ENCODE results near the gene CBX4.
A peak's percentile ranks its signal among the peaks of the same experiment; 100 is the strongest.

CBX4 gene

GRCh38 chr17:79829004-79829403 lies 10.2 kb downstream of the CBX4 start:
- DNase-seq (ENCODE audit: low read depth): no peak

- no peak for DNase-seq (ENCODE audit: low read depth)
These were observed 12.2 kb downstream of the CBX4 start for GRCh38 chr17:79826841-79827578.

- DNase-seq (ENCODE audit: low read depth): peak; percentile 26
These were observed 13.0 kb downstream of the CBX4 start for GRCh38 chr17:79826204-79826680.

- DNase-seq (ENCODE audit: low read depth): no peak
These were observed 13.7 kb downstream of the CBX4 start for GRCh38 chr17:79825580-79825921.

- no peak for DNase-seq (ENCODE audit: low read depth)
These were observed 14.2 kb downstream of the CBX4 start for GRCh38 chr17:79824893-79825579.

GRCh38 chr17:79824234-79824633 lies 15.0 kb downstream of the CBX4 start:
- DNase-seq (ENCODE audit: low read depth): no peak

- DNase-seq (ENCODE audit: low read depth): no peak
These were observed 16.6 kb downstream of the CBX4 start for GRCh38 chr17:79822583-79823124.

- no peak for DNase-seq (ENCODE audit: low read depth)
These were observed 17.7 kb downstream of the CBX4 start for GRCh38 chr17:79821331-79822095.

- no peak for DNase-seq (ENCODE audit: low read depth)
These were observed 18.3 kb downstream of the CBX4 start for GRCh38 chr17:79820959-79821330.

GRCh38 chr17:79819534-79820276 lies 19.5 kb downstream of the CBX4 start:
- no peak for DNase-seq (ENCODE audit: low read depth)

GRCh38 chr17:79819085-79819484 lies 20.2 kb downstream of the CBX4 start:
- DNase-seq (ENCODE audit: low read depth): no peak

GRCh38 chr17:79818026-79818758 lies 21.0 kb downstream of the CBX4 start:
- no peak for DNase-seq (ENCODE audit: low read depth)

- no peak for DNase-seq (ENCODE audit: low read depth)
These were observed 23.3 kb downstream of the CBX4 start for GRCh38 chr17:79815836-79816461.

- DNase-seq (ENCODE audit: low read depth): peak; percentile 36
These were observed 24.0 kb downstream of the CBX4 start for GRCh38 chr17:79814974-79815835.

GRCh38 chr17:79814127-79814973 lies 24.9 kb downstream of the CBX4 start:
- no peak for DNase-seq (ENCODE audit: low read depth)

- DNase-seq (ENCODE audit: low read depth): no peak
These were observed 25.7 kb downstream of the CBX4 start for GRCh38 chr17:79813297-79814126.

- DNase-seq (ENCODE audit: low read depth): no peak
These were observed 26.6 kb downstream of the CBX4 start for GRCh38 chr17:79812353-79813258.

All from iris pigment epithelial cell (primary cell).